ENCODE results near the gene DGCR2. TPM values are rescaled to one million over a fixed set of nuclear protein-coding genes. Genes with fewer than 3 reads are reported as not detected.
"Not testable (repeated sequence)": the region's sequence is repeated elsewhere in the genome, so short reads cannot be mapped to it uniquely, and the experiment has no call there.

Gene DGCR2
- total RNA-seq, 1 donor from 2014 or later: 64.4 TPM

DNA sequence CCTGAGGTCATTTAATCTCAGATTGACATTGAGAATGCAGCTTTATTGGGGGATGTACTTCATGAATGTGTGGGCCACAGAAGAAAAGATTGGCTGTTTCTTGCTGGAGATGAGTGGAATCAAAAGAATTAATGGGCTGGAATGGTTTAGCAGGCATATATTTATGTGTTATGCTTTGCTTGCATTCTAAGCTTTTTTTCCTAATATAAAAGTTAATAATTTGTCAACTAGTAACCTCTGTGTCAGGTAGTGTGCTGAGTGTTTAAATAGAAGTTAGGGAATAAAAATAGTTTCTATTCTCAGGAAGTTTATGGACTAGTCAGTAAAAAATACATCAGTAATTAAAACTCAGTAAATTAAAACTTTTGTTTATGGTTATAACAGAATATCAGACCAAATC, 118.7 kb downstream of the DGCR2 start:
- TF ChIP-seq, protein P1, sequence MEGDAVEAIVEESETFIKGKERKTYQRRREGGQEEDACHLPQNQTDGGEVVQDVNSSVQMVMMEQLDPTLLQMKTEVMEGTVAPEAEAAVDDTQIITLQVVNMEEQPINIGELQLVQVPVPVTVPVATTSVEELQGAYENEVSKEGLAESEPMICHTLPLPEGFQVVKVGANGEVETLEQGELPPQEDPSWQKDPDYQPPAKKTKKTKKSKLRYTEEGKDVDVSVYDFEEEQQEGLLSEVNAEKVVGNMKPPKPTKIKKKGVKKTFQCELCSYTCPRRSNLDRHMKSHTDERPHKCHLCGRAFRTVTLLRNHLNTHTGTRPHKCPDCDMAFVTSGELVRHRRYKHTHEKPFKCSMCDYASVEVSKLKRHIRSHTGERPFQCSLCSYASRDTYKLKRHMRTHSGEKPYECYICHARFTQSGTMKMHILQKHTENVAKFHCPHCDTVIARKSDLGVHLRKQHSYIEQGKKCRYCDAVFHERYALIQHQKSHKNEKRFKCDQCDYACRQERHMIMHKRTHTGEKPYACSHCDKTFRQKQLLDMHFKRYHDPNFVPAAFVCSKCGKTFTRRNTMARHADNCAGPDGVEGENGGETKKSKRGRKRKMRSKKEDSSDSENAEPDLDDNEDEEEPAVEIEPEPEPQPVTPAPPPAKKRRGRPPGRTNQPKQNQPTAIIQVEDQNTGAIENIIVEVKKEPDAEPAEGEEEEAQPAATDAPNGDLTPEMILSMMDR (IDR thresholded peaks at IDR 0.05): no peak
- DNase-seq (ENCODE audit: extremely low spot score, unreplicated experiment): no peak
- no peaks in the 10 kb centered on the region for H3K4me1 Mint-ChIP-seq (ENCODE audit: unreplicated experiment)
- no peaks in the 10 kb centered on the region for H3K36me3 Mint-ChIP-seq (ENCODE audit: unreplicated experiment)
- no peaks in the 10 kb centered on the region for H3K9me3 Mint-ChIP-seq (ENCODE audit: unreplicated experiment)
- H3K27ac Mint-ChIP-seq (ENCODE audit: unreplicated experiment): no peak overlapping the region
- H3K4me3 Mint-ChIP-seq (ENCODE audit: unreplicated experiment): no peak overlapping the region
- peaks cover 66% of the 10 kb centered on the region for H3K27me3 Mint-ChIP-seq (ENCODE audit: unreplicated experiment)

- no peaks in the 10 kb centered on the region for H3K4me1 Mint-ChIP-seq (ENCODE audit: unreplicated experiment)
- H3K4me3 Mint-ChIP-seq (ENCODE audit: unreplicated experiment): no peak overlapping the region
- no peak for DNase-seq (ENCODE audit: extremely low spot score, unreplicated experiment)
- no peaks in the 10 kb centered on the region for H3K9me3 Mint-ChIP-seq (ENCODE audit: unreplicated experiment)
- no peaks in the 10 kb centered on the region for H3K36me3 Mint-ChIP-seq (ENCODE audit: unreplicated experiment)
- TF ChIP-seq, protein P1 (IDR thresholded peaks at IDR 0.05): no peak
- H3K27ac Mint-ChIP-seq (ENCODE audit: unreplicated experiment): no peak overlapping the region
- peaks cover 67% of the 10 kb centered on the region for H3K27me3 Mint-ChIP-seq (ENCODE audit: unreplicated experiment)
These were observed 119.6 kb downstream of the DGCR2 start for GRCh38 chr22:19002684-19003038.

GRCh38 chr22:19001204-19001603, 121.0 kb downstream of the DGCR2 start:
- H3K27me3 Mint-ChIP-seq (ENCODE audit: unreplicated experiment): peaks cover 71% of the 10 kb centered on the region
- no peaks in the 10 kb centered on the region for H3K4me1 Mint-ChIP-seq (ENCODE audit: unreplicated experiment)
- TF ChIP-seq, protein P1 (IDR thresholded peaks at IDR 0.05): no peak
- H3K9me3 Mint-ChIP-seq (ENCODE audit: unreplicated experiment): no peaks in the 10 kb centered on the region
- DNase-seq (ENCODE audit: extremely low spot score, unreplicated experiment): no peak
- no peak overlapping the region for H3K4me3 Mint-ChIP-seq (ENCODE audit: unreplicated experiment)
- H3K27ac Mint-ChIP-seq (ENCODE audit: unreplicated experiment): no peak overlapping the region
- no peaks in the 10 kb centered on the region for H3K36me3 Mint-ChIP-seq (ENCODE audit: unreplicated experiment)

- DNase-seq (ENCODE audit: extremely low spot score, unreplicated experiment); H3K4me1 Mint-ChIP-seq (ENCODE audit: unreplicated experiment); H3K36me3 Mint-ChIP-seq (ENCODE audit: unreplicated experiment); H3K4me3 Mint-ChIP-seq (ENCODE audit: unreplicated experiment); H3K27ac Mint-ChIP-seq (ENCODE audit: unreplicated experiment); H3K9me3 Mint-ChIP-seq (ENCODE audit: unreplicated experiment): not testable (repeated sequence)
- H3K27me3 Mint-ChIP-seq (ENCODE audit: unreplicated experiment): peaks cover 64% of the 10 kb centered on the region
These were observed 122.1 kb downstream of the DGCR2 start for GRCh38 chr22:19000106-19000505.

GRCh38 chr22:18999416-18999815, 122.8 kb downstream of the DGCR2 start:
- DNase-seq (ENCODE audit: extremely low spot score, unreplicated experiment): peak; percentile 53
- no peaks in the 10 kb centered on the region for H3K4me1 Mint-ChIP-seq (ENCODE audit: unreplicated experiment)
- no peaks in the 10 kb centered on the region for H3K9me3 Mint-ChIP-seq (ENCODE audit: unreplicated experiment)
- no peaks in the 10 kb centered on the region for H3K36me3 Mint-ChIP-seq (ENCODE audit: unreplicated experiment)
- no peak overlapping the region for H3K27ac Mint-ChIP-seq (ENCODE audit: unreplicated experiment)
- H3K4me3 Mint-ChIP-seq (ENCODE audit: unreplicated experiment): no peak overlapping the region
- peaks cover 63% of the 10 kb centered on the region for H3K27me3 Mint-ChIP-seq (ENCODE audit: unreplicated experiment)
- TF ChIP-seq, protein P1 (IDR thresholded peaks at IDR 0.05): no peak

GRCh38 chr22:18999008-18999407, 123.2 kb downstream of the DGCR2 start:
- no peaks in the 10 kb centered on the region for H3K4me1 Mint-ChIP-seq (ENCODE audit: unreplicated experiment)
- H3K4me3 Mint-ChIP-seq (ENCODE audit: unreplicated experiment): no peak overlapping the region
- H3K27me3 Mint-ChIP-seq (ENCODE audit: unreplicated experiment): peaks cover 59% of the 10 kb centered on the region
- peak; percentile 70 for DNase-seq (ENCODE audit: extremely low spot score, unreplicated experiment)
- H3K36me3 Mint-ChIP-seq (ENCODE audit: unreplicated experiment): no peaks in the 10 kb centered on the region
- H3K9me3 Mint-ChIP-seq (ENCODE audit: unreplicated experiment): no peaks in the 10 kb centered on the region
- TF ChIP-seq, protein P1 (IDR thresholded peaks at IDR 0.05): peak; percentile 27
- no peak overlapping the region for H3K27ac Mint-ChIP-seq (ENCODE audit: unreplicated experiment)
